Ramos (cell line): ENCODE data around the gene RAD21L1.

Experiments used
- in situ Hi-C: fragments of 300-500 bp; cut with MboI; formaldehyde crosslinking; loops from one replicate; pipeline ENCODE4 v1.14.3; 2022; ENCODE audit warnings: low sequenced_read_pairs; ENCODE audit not compliant: unreplicated experiment

Gene RAD21L1

DNA sequence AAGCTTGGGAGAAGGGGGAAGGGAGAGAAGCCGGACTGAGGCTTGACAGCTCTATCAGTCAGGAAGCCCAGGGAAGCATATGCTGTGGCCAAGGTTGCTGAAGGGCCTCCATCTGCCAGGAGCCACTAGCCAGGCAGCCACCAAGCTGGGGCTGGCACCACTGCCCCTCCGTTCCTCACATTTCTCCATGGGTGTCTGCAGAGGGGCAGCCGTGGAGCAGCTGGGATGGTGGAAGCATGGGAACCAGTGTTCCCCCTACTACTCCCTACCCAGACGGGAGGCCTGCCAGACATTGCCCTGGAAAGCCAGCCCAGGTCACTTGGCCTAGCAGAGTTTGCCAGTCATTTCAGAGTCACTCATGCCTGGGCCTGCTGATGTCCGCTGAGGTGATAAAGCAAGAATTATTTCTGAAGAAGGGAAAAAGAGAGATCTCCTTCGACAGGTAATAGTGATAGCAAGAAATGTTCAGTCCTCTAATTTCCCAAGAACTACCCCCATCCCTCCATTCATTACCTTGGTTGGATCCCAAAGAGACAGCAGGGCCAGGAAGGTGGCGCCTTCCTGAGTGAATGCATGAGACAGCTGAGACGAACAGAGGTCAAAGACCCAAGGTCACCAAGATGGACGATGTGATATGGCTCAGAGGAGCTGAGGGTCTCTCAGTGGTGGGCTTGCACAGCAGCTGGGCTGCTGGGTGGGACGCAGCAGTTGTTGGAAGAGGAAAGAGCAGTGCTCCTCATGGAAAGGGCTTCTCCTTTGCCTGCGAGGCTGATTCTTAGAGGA is 62.1 kb downstream of the RAD21L1 start:
- in situ Hi-C loops = no loop called here

DNA sequence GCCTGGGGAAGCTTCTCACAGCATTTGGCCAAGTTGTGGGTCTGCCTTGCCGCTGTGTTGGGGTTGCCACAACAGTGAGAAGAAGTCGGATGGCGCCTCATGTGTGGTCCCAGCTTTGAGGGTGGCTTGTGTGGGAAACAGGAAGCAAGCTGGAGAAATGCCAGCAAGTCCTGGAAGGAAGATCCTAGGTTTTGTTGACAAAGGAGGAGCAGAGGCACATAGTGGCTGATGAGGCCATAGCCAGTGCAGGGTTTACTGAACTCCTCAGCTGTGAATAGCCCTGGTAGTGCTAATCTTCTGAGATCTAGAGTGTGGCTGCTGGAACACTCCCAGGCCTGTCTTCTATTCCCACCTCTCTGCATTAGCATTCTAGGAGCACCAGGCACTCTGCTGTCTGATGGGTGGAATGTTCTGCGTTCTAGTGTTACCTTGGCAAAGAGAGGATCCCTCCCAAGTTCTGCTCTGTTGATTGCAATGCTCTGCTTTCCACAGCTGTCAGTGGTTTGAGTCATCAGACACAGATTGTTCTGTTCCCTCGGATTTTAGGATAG is 65.4 kb downstream of the RAD21L1 start:
- in situ Hi-C loops = no loop called here

DNA sequence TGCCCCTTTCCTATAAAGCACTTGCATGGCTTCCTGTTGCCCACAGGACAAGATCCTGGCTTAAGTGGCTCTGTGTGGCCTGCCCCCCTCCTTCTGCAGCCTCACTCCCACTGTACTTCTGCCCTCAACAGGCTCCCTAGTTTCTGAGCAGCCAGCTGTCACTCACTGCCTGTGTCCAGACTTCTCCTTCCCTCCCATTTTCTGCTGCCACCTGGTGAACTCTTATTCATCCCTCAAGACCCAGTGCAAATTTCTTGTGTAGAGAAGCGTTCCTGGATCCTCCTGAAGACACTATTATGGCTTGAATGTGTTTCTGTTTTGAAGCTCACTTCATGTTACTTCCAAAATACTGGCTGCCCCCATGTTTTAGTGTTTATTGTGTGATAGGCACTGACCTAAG is 66.8 kb downstream of the RAD21L1 start:
- in situ Hi-C loops = no loop called here

DNA sequence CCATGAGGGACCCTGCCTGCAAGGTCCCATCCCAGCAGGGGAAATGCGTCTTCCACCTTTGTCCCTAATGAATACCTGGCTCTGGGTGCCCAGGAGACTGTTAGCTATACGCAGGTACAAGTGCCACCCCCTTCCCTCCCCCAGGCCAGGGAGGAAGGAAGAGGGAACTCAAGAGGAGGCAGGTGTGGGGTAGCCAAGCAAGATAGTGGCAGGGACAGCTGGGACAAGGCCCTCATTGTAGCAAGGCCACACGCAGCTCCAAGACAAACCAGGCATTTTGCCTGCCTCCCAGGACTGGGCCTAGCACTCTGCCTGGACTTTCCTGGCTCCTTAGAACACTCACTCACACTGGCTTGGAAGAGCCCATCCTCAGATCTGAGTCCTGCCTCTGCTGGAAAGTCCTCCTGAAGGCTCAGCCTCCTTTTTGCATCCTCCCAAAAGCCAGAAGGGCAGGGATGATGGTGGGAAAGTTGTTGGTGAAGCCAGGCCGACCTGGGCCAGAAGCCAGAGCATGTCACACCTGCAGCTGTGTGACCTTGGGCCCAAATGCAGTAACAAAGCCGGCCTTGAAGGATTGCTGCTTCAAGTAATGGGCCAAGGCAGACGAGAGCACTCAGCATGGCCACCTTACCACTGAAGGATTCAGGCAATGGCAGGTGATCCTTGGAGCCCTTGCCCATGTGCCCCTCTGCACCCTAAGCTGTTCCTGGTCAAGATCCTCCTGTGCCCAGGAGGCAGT is 68.0 kb downstream of the RAD21L1 start:
- in situ Hi-C loops = no loop called here

DNA sequence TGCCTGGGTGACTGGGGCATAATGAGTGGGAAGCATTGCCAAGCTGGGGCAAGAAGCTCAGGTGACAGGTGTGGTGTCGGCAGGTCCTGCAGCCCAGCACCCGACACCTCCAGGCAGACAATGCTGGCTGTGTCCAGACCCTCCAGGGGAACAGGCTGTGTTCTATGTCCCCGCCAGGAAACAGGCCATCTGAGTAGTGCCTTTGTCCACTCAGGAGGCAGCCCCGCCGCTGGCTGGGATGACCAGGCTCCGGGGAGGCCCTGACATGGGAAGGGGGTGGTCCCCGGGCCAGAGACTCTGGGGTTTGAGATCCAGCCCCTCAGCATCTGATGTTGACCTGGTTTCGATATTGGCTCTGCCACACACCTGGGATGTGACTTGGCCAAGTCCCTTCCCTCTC is 68.7 kb downstream of the RAD21L1 start:
- in situ Hi-C loops = no loop called here

DNA sequence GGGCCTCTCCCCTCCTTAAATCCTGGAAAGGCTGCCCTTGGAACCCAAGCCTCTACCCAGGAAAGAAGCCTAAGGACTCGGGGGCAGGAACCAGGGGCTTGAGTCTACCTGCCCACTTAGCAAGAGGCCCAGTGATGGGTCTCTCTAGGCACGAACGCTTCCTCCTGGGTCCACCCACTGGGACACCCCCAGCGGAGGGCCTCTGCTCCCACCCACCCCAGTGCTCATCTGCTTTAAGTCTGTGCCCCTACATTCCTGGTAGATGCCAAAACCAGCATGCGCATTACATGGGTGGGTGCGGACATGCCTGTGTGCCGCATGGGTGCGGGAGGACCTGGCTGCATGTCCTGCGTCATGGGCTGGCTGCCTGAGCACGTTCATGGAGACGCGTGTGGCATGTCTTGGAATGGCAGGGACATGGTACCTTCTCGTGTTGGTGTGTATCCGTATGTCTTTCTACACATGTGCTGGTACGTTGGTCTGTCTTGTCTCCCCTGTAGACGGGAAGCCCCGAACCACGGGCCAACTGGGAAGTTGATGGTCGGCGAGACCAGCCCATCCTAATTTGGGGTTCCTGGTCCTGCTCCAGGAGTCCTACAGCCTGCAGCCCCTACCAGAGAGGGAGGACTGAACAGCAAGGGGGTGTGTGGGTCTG is 69.6 kb downstream of the RAD21L1 start:
- in situ Hi-C loops = no loop called here

DNA sequence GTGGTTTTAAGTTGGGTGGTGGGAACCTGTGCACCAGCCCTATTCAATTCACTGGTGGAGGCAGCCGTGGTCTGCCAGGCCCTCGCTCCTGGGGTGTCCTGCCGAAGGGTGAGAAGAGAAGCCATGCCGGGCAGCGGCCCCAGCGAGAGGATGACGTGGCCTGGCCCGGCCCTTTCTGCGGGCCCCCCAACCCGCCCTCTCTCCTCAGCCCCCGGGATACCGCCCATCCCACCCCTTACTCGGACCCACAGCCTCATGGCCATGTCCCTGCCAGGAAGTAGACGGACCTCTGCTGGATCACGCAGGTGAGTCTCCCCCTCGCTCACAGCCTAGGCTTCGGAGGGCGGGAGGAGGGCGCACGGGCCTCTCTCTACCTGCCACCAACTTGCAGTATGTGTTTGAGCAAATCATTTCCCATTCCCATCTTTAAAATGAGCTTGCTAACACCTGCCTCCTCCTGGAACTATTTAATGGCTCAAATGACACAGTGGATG is 70.3 kb downstream of the RAD21L1 start:
- in situ Hi-C loops = no loop called here

DNA sequence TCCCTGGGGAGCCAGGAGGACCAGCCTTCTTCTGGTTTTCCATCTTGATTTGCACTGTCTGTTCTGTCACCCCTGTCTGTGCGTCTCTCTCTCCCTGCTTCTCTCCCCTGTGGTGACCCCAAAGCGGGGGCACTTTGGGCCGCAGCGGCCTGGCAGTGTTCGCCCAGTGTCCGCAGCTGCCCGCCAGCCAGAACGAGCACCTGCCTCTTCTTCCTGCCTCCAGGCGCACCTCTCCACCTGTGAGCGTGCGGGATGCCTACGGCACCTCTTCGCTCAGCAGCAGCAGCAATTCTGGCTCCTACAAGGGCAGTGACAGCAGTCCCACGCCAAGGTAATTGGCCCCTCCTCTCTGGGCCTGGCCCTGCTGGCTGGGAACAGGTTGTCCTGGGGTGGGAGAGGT is 71.1 kb downstream of the RAD21L1 start:
- in situ Hi-C loops = no loop called here

DNA sequence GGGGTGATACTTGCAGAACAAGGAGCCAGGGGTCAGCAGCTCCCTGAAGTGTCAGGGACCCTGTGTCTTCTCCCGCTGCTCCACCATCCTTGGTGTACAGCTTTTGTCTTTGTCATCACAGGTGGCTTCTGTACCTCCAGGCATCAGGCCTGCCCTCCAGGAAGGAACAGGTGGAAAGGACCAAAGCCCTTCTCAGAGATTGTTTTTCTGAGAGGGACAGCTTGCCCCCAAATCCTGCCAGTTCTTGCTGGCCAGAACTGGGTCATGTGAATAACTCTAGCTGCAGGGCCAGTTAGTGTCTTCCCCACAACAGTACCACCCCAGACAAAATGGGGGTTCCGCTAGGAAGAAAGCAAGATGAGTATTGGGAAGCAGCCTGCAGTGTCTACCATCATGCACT is 71.6 kb downstream of the RAD21L1 start:
- in situ Hi-C loops = no loop called here

DNA sequence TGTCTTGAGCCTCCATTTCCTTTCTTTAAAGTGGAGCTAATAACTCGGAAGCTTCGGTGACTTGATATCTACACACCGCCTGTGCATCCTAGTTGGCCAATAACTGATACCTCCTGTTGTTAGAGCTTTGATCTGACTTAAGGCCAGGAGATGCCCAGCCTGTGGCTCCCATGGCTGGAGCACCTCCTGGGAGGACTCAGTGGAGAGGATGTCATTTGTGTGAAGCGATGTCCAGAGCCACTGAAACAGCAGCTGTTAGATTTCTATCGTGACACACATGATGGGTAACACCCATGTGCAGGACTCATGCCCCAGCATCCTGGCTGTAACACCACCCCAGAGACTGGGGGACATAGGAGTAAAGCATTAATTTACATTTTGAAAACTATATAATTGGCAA is 72.3 kb downstream of the RAD21L1 start:
- in situ Hi-C loops = no loop called here

DNA sequence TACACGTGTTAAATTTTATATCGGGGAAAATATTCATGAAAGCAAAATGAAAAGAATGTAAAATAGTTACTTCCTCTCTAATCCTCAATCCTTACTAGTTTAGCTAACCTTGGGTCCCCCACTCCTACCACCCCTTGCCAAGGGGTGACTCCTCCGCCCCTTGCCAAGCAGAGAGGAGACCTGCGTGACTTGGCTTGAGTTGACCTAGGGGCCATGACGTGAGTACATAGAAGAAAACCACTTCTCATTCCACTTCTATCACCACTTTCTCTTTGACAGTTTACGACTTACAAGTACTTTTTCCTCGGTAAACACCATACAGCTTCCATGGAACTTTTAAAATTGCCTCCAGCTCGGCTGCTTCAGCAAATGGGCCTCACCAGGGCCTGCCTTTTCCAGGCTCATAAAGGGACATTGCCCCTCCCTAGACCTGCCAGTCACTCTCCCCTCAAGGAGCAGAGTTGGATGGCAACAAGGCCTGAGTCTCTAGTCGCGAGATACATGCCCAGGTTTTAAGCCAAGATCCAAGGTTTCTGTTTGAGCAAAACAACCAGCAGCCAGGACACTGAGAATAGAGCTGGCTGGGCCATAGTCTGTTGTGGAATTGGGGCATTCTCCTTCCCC is 73.2 kb downstream of the RAD21L1 start:
- in situ Hi-C loops = no loop called here

DNA sequence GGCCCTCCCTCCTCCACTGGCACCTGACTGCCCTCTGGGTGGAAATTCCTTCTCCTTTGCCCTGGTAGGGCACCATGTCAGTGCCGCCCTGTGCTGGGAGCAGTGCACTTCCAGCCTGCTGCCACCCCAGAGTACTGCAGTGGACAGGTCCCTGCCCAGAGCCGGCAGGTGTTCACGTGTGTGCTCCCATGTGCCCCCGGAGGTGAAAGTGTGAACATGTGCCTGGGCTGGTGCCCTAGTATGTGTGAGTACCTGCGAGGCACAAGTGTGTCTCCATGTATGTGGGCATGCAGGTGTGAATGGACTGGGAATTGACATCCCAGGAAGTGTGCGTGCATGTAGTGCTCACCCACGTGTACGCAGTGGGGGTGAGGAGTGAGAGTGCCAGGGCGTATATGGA is 73.7 kb downstream of the RAD21L1 start:
- in situ Hi-C loops = no loop called here

DNA sequence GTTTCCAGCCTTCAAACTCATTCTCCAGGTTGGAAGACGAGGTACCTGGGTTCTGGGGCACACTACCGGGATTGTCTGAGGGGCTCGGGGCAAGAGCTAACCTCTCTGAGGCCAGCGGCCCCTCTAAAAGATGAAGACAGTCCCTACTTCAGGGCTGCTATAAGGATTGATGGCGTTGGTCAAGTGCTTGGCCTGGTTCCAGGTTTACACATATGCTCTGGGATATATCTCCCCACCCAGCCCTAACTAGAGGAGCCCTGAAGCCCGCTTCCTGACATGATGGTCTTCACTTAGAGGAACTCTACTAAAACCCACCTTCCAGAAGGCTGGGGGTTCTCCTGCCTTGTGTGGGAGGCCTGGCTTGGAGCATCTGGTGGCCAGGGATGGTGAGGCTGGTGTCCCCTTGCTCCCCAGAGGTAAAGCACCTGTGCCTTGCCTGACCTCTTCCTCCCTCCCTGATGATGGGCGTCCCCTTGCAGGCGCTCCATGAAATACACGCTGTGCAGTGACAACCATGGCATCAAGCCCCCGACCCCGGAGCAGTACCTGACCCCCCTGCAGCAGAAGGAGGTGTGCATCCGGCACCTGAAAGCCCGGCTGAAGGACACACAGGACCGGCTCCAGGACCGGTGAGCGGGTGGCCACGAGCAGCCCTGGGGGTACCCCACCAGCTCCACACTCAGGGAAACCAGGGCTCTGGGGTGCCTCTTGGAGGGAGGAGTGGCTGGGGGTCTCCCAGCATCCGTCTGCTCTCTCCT is 74.4 kb downstream of the RAD21L1 start:
- in situ Hi-C loops = no loop called here

DNA sequence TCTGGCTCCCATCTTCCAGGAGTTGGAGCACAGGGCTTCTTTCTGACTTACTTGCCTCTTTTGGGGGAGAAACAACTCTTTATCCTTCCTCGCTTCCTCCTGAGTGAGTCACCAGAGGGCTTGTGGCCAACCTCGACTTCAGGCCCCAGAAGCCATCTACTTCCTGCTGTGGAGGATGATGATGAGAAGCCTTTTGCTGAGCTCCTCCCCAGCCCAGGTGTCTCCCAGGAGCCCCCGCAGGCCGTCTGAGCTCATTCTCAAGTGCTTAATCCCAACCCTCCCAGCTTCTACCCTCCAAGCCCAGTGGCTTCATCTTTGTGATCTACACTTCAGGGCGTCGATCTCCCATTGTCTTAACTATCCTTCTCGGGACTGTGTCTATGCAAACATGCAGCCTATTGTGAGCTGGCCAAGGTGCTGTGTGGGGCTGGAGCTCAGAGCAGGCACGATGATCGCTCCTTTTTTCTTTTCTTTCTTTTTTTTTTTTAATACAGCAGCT is 75.2 kb downstream of the RAD21L1 start:
- in situ Hi-C loops = no loop called here

DNA sequence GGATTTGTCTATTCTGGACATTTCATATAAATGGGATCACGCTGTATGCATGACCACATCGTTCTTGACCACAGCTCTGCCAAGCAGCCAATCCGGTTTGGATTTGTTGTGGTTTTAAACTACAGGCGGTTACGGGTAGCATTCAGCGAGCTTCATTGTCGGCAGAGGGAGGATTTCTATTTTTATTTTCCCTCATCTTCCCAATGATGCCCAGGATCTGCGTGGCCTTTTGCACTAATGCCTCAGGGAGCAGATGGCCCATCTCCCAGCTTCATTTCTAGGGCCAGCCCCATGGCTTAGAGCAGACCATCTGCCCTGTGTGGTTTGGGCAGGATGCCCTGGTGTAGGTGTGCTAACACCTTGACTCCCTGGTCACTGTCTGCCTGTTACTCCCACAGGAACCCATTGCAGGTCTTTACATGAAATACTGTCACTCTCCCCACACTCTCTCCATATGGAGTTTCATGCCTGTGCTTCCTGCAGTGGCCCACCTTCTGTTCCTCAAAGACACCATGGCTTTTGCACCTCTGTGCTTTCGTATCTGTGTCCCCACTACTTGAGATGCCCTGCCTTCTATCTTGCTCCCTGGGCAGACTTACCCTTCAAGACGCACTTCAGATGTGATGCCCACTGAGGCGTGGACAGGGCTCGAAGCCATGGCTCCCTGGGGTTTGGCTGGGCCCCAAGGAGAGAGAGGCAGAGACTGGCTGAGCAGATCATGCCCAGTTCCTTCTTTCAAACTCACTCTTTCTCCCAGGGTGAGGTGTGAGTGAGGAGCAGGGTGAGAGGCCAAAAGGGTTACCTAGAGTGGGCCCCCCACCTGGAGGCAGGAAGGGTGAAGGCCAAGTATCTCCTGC is 77.1 kb downstream of the RAD21L1 start:
- in situ Hi-C loops = no loop called here

DNA sequence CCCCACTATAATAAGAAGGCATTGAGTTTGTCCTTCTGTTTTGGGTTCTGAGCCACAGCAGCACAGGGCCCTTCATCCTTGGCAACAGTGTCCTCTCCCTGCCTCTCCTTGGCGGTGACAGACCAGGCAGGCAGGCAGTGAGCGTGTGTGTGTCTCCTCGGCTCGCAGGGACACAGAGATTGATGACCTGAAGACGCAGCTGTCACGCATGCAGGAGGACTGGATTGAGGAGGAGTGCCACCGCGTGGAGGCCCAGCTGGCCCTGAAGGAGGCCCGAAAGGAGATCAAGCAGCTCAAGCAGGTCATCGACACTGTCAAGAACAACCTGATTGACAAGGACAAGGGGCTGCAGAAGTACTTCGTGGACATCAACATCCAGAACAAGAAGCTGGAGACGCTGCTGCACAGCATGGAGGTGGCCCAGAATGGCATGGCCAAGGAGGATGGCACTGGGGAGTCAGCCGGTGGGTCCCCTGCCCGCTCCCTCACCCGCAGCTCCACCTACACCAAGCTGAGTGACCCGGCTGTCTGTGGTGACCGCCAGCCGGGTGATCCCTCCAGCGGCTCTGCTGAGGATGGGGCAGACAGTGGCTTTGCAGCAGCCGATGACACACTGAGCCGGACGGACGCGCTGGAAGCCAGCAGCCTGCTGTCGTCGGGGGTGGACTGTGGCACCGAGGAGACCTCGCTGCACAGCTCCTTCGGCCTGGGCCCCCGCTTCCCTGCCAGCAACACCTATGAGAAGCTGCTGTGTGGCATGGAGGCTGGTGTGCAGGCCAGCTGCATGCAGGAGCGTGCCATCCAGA is 79.1 kb downstream of the RAD21L1 start:
- in situ Hi-C loops = no loop called here
